ACC112 (cell line): ENCODE data around the gene SMOC1.

ENCODE experiments used
- H2AFZ ChIP-seq: fragments of 200-600 bp; sonication (generic); one replicate; pipeline ENCODE4 v1.6.0; 2017; ENCODE audit warnings: antibody characterized with exemption, low read length; ENCODE audit not compliant: unreplicated experiment
- H3K27ac ChIP-seq: fragments of 200-600 bp; sonication (generic); 2 replicates; pipeline ENCODE4 v1.5.1; 2014; ENCODE audit warnings: low read depth, mild to moderate bottlenecking, antibody characterized with exemption, low read length, moderate library complexity
- H3K27me3 ChIP-seq: fragments of 200-600 bp; sonication (generic); 2 replicates; pipeline ENCODE4 v1.6.1; 2014; ENCODE audit warnings: mild to moderate bottlenecking, antibody characterized with exemption, low read length, moderate library complexity, mixed read lengths; ENCODE audit not compliant: insufficient read depth
- H3K36me3 ChIP-seq: fragments of 200-600 bp; sonication (generic); 2 replicates; pipeline ENCODE4 v1.6.1; 2016; ENCODE audit warnings: mild to moderate bottlenecking, antibody characterized with exemption, low read length, moderate library complexity, mixed read lengths; ENCODE audit not compliant: insufficient read depth
- H3K4me1 ChIP-seq: fragments of 200-600 bp; sonication (generic); one replicate; pipeline ENCODE4 v1.6.1; 2016; ENCODE audit warnings: low read length, mixed read lengths; ENCODE audit not compliant: insufficient read depth, unreplicated experiment, control insufficient read depth
- H3K4me3 ChIP-seq: fragments of 200-600 bp; sonication (generic); 2 replicates; pipeline ENCODE4 v1.5.1; 2014; ENCODE audit warnings: mild to moderate bottlenecking, low read depth, low read length
- H3K79me2 ChIP-seq: fragments of 200-600 bp; sonication (generic); one replicate; pipeline ENCODE4 v1.6.0; 2016; ENCODE audit warnings: low read length; ENCODE audit not compliant: control insufficient read depth, unreplicated experiment, insufficient read depth

The SMOC1 gene

GRCh38 chr14:69922198-69922597 is 43.0 kb downstream of the SMOC1 start:
- no peaks in the 10 kb centered on the region for H3K27me3 ChIP-seq
- H3K4me3 ChIP-seq = no peak overlapping the region
- no peaks in the 10 kb centered on the region for H3K36me3 ChIP-seq
- no peaks in the 10 kb centered on the region for H3K4me1 ChIP-seq
- H2AFZ ChIP-seq = no peak overlapping the region
- no peak overlapping the region for H3K27ac ChIP-seq
- H3K79me2 ChIP-seq = no peaks in the 10 kb centered on the region

GRCh38 chr14:69924201-69924600 is 45.0 kb downstream of the SMOC1 start:
- H3K79me2 ChIP-seq = no peaks in the 10 kb centered on the region
- H3K4me3 ChIP-seq = no peak overlapping the region
- H3K36me3 ChIP-seq = no peaks in the 10 kb centered on the region
- H3K4me1 ChIP-seq = no peaks in the 10 kb centered on the region
- H3K27me3 ChIP-seq = no peaks in the 10 kb centered on the region
- no peak overlapping the region for H2AFZ ChIP-seq
- H3K27ac ChIP-seq = no peak overlapping the region

DNA sequence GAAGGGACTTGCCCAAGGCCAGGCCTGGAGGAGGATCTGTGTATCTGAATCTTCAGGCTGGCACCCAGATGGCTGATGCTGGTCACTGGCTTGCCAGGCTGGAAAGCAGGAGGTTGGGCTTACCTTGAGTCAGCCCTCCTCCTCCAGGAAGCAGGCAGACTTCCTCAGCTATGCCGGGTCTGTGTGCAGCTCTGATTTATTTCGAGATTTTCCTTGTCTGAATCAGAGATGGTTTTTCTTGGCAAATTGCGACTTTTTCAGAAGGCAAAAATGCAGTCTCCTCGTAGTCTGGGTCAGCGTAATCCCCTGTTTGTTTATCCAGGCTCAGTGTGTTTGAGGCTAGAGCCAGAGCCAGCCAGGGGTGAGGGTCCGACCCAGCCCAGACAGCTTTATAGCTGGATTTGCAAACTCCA is 48.9 kb downstream of the SMOC1 start:
- peaks cover 25% of the 10 kb centered on the region for H3K27me3 ChIP-seq
- no peaks in the 10 kb centered on the region for H3K36me3 ChIP-seq
- no peak overlapping the region for H2AFZ ChIP-seq
- H3K4me1 ChIP-seq = no peaks in the 10 kb centered on the region
- no peak overlapping the region for H3K27ac ChIP-seq
- no peaks in the 10 kb centered on the region for H3K79me2 ChIP-seq
- H3K4me3 ChIP-seq = no peak overlapping the region

DNA sequence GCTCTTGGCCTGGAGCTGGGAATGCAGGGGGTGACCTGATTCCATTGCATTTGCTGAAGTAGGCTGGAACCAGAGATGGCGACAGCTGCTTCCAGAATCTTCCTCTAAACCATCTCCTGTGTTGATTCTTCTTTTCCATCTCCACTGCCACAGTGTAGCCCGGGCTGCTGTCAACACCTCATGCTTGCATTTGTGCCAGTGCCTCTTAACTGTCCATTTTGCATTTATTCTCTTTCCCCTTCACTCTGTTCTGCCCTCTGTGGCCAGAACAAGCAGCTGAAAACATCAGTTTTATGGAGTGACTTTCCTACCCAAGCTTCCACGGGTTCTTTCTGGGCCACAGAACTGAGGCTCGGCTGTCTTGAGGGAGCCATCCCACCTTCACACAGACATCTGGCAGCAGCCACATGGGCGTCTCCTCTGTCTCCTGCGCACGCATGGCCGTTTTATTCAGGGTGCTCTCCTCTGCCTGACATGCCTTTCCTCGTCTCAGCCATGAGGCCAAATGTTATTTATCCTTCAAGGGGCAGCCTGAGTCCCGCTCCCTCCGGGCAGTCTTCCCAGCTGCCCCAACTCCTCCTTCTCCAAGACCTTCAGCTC is 51.7 kb downstream of the SMOC1 start:
- no peaks in the 10 kb centered on the region for H3K36me3 ChIP-seq
- no peak overlapping the region for H2AFZ ChIP-seq
- peaks cover 37% of the 10 kb centered on the region for H3K27me3 ChIP-seq
- no peaks in the 10 kb centered on the region for H3K79me2 ChIP-seq
- H3K4me1 ChIP-seq = no peaks in the 10 kb centered on the region
- no peak overlapping the region for H3K27ac ChIP-seq
- H3K4me3 ChIP-seq = no peak overlapping the region

DNA sequence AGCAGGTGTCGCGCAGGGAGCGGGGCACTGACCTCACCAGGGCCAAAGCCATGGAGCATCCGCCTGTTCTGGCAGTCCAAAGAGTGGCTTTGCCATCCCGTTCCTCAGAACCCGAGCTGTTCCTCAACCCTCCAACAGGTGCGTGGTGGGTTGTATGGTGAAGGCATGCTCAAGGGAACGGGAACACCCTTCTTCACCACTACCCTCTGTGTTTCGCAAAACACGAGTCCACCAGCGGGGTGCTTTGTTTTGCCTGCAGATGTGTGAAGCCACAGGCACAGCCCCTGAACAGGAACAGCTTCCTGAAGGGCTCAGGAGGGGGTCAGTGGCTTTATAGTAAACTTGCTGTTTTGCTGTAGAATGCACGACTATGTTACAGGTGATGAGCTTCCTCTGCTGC is 52.7 kb downstream of the SMOC1 start:
- Histone ChIP-seq H3K27ac (no peak overlapping the region), H3K27me3 (peaks cover 45% of the 10 kb centered on the region), H3K36me3 (no peaks in the 10 kb centered on the region), H3K4me3 (no peak overlapping the region), H3K79me2 (no peaks in the 10 kb centered on the region), H2AFZ (no peak overlapping the region), H3K4me1 (no peaks in the 10 kb centered on the region)

DNA sequence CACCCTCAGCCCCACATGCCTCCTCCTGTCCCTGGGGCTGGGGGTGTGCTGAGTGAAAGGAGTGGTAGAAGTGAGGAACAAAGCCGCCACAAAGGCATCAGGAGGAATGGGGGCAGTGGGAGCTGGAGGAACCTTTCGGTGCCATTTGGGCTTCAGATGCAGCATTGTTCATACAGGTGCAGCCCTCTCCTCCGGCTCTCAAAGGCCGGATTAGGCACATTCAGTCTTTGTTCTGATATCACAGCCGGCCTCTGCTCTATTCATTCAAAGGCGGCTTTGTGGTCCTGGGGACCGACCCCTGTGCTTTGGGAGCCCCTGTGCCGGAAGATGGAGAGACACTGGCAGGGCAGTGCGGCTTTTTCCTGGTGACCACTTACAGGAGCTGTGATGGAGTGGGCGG is 53.2 kb downstream of the SMOC1 start:
- peaks cover 49% of the 10 kb centered on the region for H3K27me3 ChIP-seq
- no peak overlapping the region for H2AFZ ChIP-seq
- H3K79me2 ChIP-seq = no peaks in the 10 kb centered on the region
- no peaks in the 10 kb centered on the region for H3K36me3 ChIP-seq
- H3K27ac ChIP-seq = no peak overlapping the region
- H3K4me1 ChIP-seq = no peaks in the 10 kb centered on the region
- H3K4me3 ChIP-seq = no peak overlapping the region

- no peaks in the 10 kb centered on the region for H3K4me1 ChIP-seq
- no peaks in the 10 kb centered on the region for H3K79me2 ChIP-seq
- no peak overlapping the region for H3K27ac ChIP-seq
- H3K4me3 ChIP-seq = no peak overlapping the region
- no peak overlapping the region for H2AFZ ChIP-seq
- H3K36me3 ChIP-seq = no peaks in the 10 kb centered on the region
- peaks cover 52% of the 10 kb centered on the region for H3K27me3 ChIP-seq
Measured at GRCh38 chr14:69933623-69934275, 54.5 kb downstream of the SMOC1 start.

GRCh38 chr14:69937367-69938081 is 58.3 kb downstream of the SMOC1 start:
- Histone ChIP-seq H3K79me2 (no peaks in the 10 kb centered on the region), H3K27me3 (peaks cover 35% of the 10 kb centered on the region), H3K4me3 (no peak overlapping the region), H3K36me3 (no peaks in the 10 kb centered on the region), H3K4me1 (no peaks in the 10 kb centered on the region), H2AFZ (no peak overlapping the region), H3K27ac (no peak overlapping the region)

- Histone ChIP-seq H3K79me2 (no peaks in the 10 kb centered on the region), H3K4me1 (no peaks in the 10 kb centered on the region), H3K27me3 (peaks cover 30% of the 10 kb centered on the region), H3K36me3 (no peaks in the 10 kb centered on the region), H3K4me3 (no peak overlapping the region), H2AFZ (no peak overlapping the region), H3K27ac (no peak overlapping the region)
Measured at GRCh38 chr14:69938751-69939150, 59.5 kb downstream of the SMOC1 start.

DNA sequence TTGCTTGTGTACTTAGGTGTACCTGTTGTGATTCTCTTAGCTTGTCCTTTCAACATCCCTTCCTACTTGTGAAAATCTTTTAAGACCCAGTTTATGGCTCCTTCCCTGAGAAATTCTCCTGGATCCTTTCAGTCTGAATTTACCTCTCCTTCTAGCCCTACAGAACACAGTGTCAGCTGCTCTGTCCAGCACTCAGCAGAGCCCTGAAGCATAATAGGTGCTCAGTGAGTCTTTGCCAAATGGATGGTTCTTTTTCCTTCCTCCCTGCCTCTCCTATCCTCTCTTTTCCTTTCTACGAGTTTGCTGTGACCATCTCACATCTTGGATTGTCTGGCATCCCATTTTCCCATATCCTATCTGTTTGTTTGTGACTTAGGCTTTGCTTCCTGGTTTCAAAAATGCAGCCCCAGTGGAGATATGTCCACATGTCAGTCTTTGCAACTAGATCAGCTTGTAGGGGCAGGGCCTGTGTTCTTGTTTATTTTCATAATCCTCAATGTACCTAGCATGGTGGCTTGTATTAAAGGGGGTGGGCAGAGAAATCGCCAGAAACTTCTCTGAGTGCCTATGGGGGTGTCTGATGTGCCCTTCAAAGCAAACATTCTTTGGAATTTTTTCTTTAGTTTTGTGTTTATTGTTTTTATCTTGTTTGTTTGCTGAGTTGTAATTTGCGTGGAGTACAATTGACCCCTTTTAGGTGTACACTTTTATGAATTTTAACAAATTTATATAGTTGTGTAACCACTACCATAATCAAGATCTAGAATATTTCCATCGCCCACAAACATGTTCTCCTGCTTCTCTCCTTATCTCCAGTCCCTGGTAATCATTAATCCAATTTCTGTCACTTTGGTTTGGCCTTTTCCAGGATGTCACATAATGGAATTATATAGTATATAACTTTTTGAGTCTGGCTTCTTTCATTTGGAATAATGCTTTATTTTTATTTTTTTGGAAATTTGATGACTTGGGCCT is 62.8 kb downstream of the SMOC1 start:
- no peaks in the 10 kb centered on the region for H3K79me2 ChIP-seq
- no peaks in the 10 kb centered on the region for H3K4me1 ChIP-seq

More for the DNA sequence above, 62.8 kb downstream of the SMOC1 start:
- no peak overlapping the region for H2AFZ ChIP-seq
- no peak overlapping the region for H3K4me3 ChIP-seq
- H3K27ac ChIP-seq = no peak overlapping the region
- H3K27me3 ChIP-seq = peaks cover 9% of the 10 kb centered on the region
- H3K36me3 ChIP-seq = no peaks in the 10 kb centered on the region
